IMR-90 (cell line): Measurements from ENCODE around the gene BCL2. TPM values are rescaled to one million over a fixed set of nuclear protein-coding genes. Genes with fewer than 3 reads are reported as not detected.

Experiments
- ATAC-seq: fragments of 200-7000 bp; cut with Tn5 transposase; 2 replicates; pipeline ENCODE4 v1.9.1; 2020; ENCODE audit warnings: low read depth, mild to moderate bottlenecking, moderate library complexity
- BruUV-seq: library from RNA; stranded (reverse); fragments of 400-500 nt; replicated peaks from 2 replicates; lab custom pipeline; 2021; lab: Mats Ljungman, UMichigan
- CTCF ChIA-PET: fragments of 300-600 bp; formaldehyde crosslinking; extraction: SDS; loops from one replicate; lab custom pipeline; 2021; ENCODE audit warnings: antibody characterized with exemption; lab: Yijun Ruan, JAX
- POLR2A ChIA-PET: fragments of 300-600 bp; sonication (Branson Sonifier 250); formaldehyde crosslinking; loops from one replicate; lab custom pipeline; 2022; ENCODE audit warnings: antibody characterized with exemption; ENCODE audit not compliant: unreplicated experiment; lab: Charles Lee
- DNase-seq: peaks from one replicate; pipeline ENCODE4 v3.0.0; 2013
- H2AFZ ChIP-seq: replicated peaks from 2 replicates; pipeline ENCODE3; 2013; ENCODE audit warnings: low read length, mild to moderate bottlenecking; ENCODE audit not compliant: poor library complexity
- H2AK5ac ChIP-seq: 2 replicates; pipeline ENCODE4 v1.6.1; 2013; ENCODE audit warnings: low read depth, low read length, inconsistent platforms
- H2AK9ac ChIP-seq: replicated peaks from 2 replicates; pipeline ENCODE3; 2013; ENCODE audit warnings: mild to moderate bottlenecking, low read depth, low read length, moderate library complexity; ENCODE audit not compliant: poor library complexity
- H2BK120ac ChIP-seq: 2 replicates; pipeline ENCODE4 v1.6.1; 2013; ENCODE audit warnings: low read depth, low read length, inconsistent platforms
- H2BK15ac ChIP-seq: 3 replicates; pipeline ENCODE4 v1.6.1; 2013; ENCODE audit warnings: low read depth, low read length, inconsistent platforms
- H2BK20ac ChIP-seq: 2 replicates; pipeline ENCODE4 v1.6.1; 2013; ENCODE audit warnings: low read depth, mild to moderate bottlenecking, inconsistent platforms, low read length, moderate library complexity
- H2BK5ac ChIP-seq: 2 replicates; pipeline ENCODE4 v1.6.1; 2013; ENCODE audit warnings: mild to moderate bottlenecking, low read depth, low read length, inconsistent platforms; ENCODE audit not compliant: poor library complexity, severe bottlenecking
- H3K14ac ChIP-seq: replicated peaks from 2 replicates; pipeline ENCODE4 v1.6.1; 2013; ENCODE audit warnings: low read depth, low read length, inconsistent platforms
- H3K18ac ChIP-seq: 2 replicates; pipeline ENCODE4 v1.6.1; 2013; ENCODE audit warnings: low read depth, low read length, control low read depth
- H3K23ac ChIP-seq: 2 replicates; pipeline ENCODE4 v1.6.1; 2013; ENCODE audit warnings: low read depth, low read length, inconsistent platforms
- H3K27ac ChIP-seq: 2 replicates; pipeline ENCODE4 v1.5.1; 2013; ENCODE audit warnings: mild to moderate bottlenecking, control low read depth, low read length; ENCODE audit not compliant: insufficient read depth
- H3K27me3 ChIP-seq: 2 replicates; pipeline ENCODE4 v1.6.1; 2013; ENCODE audit warnings: low read length; ENCODE audit not compliant: control insufficient read depth, insufficient read depth
- H3K36me3 ChIP-seq: 2 replicates; pipeline ENCODE4 v1.6.1; 2013; ENCODE audit warnings: low read length, mixed read lengths; ENCODE audit not compliant: control insufficient read depth, insufficient read depth
- H3K4ac ChIP-seq: 2 replicates; pipeline ENCODE4 v1.6.1; 2013; ENCODE audit warnings: low read depth, low read length, inconsistent platforms
- H3K4me1 ChIP-seq: 2 replicates; pipeline ENCODE4 v1.6.1; 2013; ENCODE audit warnings: low read length, mixed read lengths; ENCODE audit not compliant: control insufficient read depth, insufficient read depth
- H3K4me2 ChIP-seq: 2 replicates; pipeline ENCODE4 v1.6.1; 2013; ENCODE audit warnings: low read depth, mild to moderate bottlenecking, control low read depth, low read length, moderate library complexity
- H3K4me3 ChIP-seq: 2 replicates; pipeline ENCODE4 v1.5.1; 2013; ENCODE audit warnings: low read depth, mild to moderate bottlenecking, control low read depth, low read length, moderate library complexity; ENCODE audit not compliant: insufficient read depth
- H3K56ac ChIP-seq: 2 replicates; pipeline ENCODE4 v1.6.1; 2013; ENCODE audit warnings: low read length, inconsistent platforms; ENCODE audit not compliant: insufficient read depth; ENCODE audit errors: extremely low read depth
- H3K79me1 ChIP-seq, 2 experiments: 2 replicates each; pipeline ENCODE4 v1.6.1; 2013; ENCODE audit warnings: low read length in 2 of 2, inconsistent platforms in 1 of 2, low read depth in 1 of 2
- H3K9ac ChIP-seq: 2 replicates; pipeline ENCODE4 v1.6.1; 2013; ENCODE audit warnings: low read depth, low read length, control low read depth
- H3K9me1 ChIP-seq: 2 replicates; pipeline ENCODE4 v1.6.1; 2013; ENCODE audit warnings: low read length, inconsistent platforms; ENCODE audit not compliant: insufficient read depth
- H3K9me3 ChIP-seq: 2 replicates; pipeline ENCODE4 v1.6.1; 2013; ENCODE audit warnings: low read length; ENCODE audit not compliant: control insufficient read depth, insufficient read depth
- H4K20me1 ChIP-seq: 2 replicates; pipeline ENCODE4 v1.6.1; 2013; ENCODE audit warnings: low read length, inconsistent platforms; ENCODE audit not compliant: insufficient read depth
- H4K5ac ChIP-seq: 2 replicates; pipeline ENCODE4 v1.6.1; 2013; ENCODE audit warnings: mild to moderate bottlenecking, low read depth, low read length, control low read depth
- H4K8ac ChIP-seq, 2 experiments: 2 replicates each; pipeline ENCODE4 v1.6.1; 2013; ENCODE audit warnings: low read depth in 2 of 2, low read length in 2 of 2, control low read depth in 1 of 2, inconsistent platforms in 1 of 2
- H4K91ac ChIP-seq: 2 replicates; pipeline ENCODE4 v1.6.1; 2013; ENCODE audit warnings: low read depth, low read length, inconsistent platforms; ENCODE audit not compliant: insufficient read depth
- BHLHE40 ChIP-seq: fragments of 150-350 bp; IDR thresholded peaks from 2 replicates; pipeline ENCODE4 v1.6.1; 2016; ENCODE audit warnings: mild to moderate bottlenecking, low read depth, low read length
- CEBPB ChIP-seq: IDR thresholded peaks from 2 replicates; pipeline ENCODE4 v1.6.1; 2012; ENCODE audit warnings: low read depth, low read length, improper control_type of control experiment
- CHD1 ChIP-seq: IDR thresholded peaks from 2 replicates; pipeline ENCODE4 v1.6.1; 2012; ENCODE audit warnings: low read depth, low read length, improper control_type of control experiment
- FOS ChIP-seq: fragments of 150-350 bp; IDR thresholded peaks from 2 replicates; pipeline ENCODE4 v1.6.1; 2016; ENCODE audit warnings: low read depth, low read length
- MAFK ChIP-seq: IDR thresholded peaks from 2 replicates; pipeline ENCODE4 v1.6.1; 2012; ENCODE audit warnings: low read depth, low read length, improper control_type of control experiment
- MAZ ChIP-seq: IDR thresholded peaks from 2 replicates; pipeline ENCODE4 v1.6.1; 2012; ENCODE audit warnings: low read depth, mild to moderate bottlenecking, low read length, improper control_type of control experiment, moderate library complexity, borderline replicate concordance
- MXI1 ChIP-seq: IDR thresholded peaks from 2 replicates; pipeline ENCODE4 v1.6.1; 2012; ENCODE audit warnings: low read depth, mild to moderate bottlenecking, low read length, moderate library complexity, borderline replicate concordance
- NFE2L2 ChIP-seq: fragments of 150-350 bp; IDR thresholded peaks from 2 replicates; pipeline ENCODE4 v1.6.1; 2016; ENCODE audit warnings: low read depth, mild to moderate bottlenecking, low read length
- POLR2A ChIP-seq: IDR thresholded peaks from 2 replicates; pipeline ENCODE4 v1.6.1; 2012; ENCODE audit warnings: mild to moderate bottlenecking, low read depth, low read length
- RCOR1 ChIP-seq: IDR thresholded peaks from 2 replicates; pipeline ENCODE4 v1.6.1; 2012; ENCODE audit warnings: mild to moderate bottlenecking, low read length, improper control_type of control experiment; ENCODE audit not compliant: insufficient replicate concordance
- RFX5 ChIP-seq: IDR thresholded peaks from 2 replicates; pipeline ENCODE4 v1.8.0; 2012; ENCODE audit warnings: low read depth, mild to moderate bottlenecking, low read length, moderate library complexity
- SMC3 ChIP-seq: fragments of 150-350 bp; IDR thresholded peaks from 2 replicates; pipeline ENCODE4 v1.6.1; 2016; ENCODE audit warnings: low read depth, mild to moderate bottlenecking, antibody characterized with exemption, low read length, moderate library complexity
- WGBS, 2 experiments: methylation state at CpG; one replicate each; pipeline versions ENCODE4 v1.1.5 to v1.1.7; 2013; ENCODE audit warnings: missing lambda C conversion rate in 2 of 2; ENCODE audit not compliant: insufficient read length in 1 of 2; ENCODE audit errors: extremely low coverage in 2 of 2; 5-methylcytosine and 5-hydroxymethylcytosine counted together
- dilution Hi-C: fragments of 300-500 bp; cut with HindIII; formaldehyde crosslinking; loops from one replicate; pipeline ENCODE4 v1.14.3; 2018; ENCODE audit warnings: low sequenced_read_pairs; ENCODE audit not compliant: unreplicated experiment
- in situ Hi-C: fragments of 300-500 bp; cut with MboI; formaldehyde crosslinking; loops from 3 replicates; pipeline ENCODE4 v1.14.3; 2019; ENCODE audit warnings: low sequenced_read_pairs, inconsistent platforms, mixed read lengths
- intact Hi-C: fragments of 100-400 bp; cut with micrococcal nuclease; formaldehyde crosslinking; loops from 2 replicates; pipeline ENCODE4 v1.10.0; 2022
- polyA plus RNA-seq, 3 experiments: library from polyadenylated mRNA; depleted of rRNA; stranded (reverse); fragments of >200 nt; gene quantifications; 2 replicates each; pipeline ENCODE4 v1.2.3, GENCODE V29; 2012; ENCODE audit warnings: low replicate concordance in 1 of 3
- total RNA-seq: library from RNA; depleted of rRNA; stranded (reverse); fragments of >200 nt; gene quantifications from 2 replicates; pipeline ENCODE4 v1.2.3, GENCODE V29; 2012
- TF ChIP-seq, protein P1 (sequence below): fragments of 150-350 bp; IDR thresholded peaks from 2 replicates; pipeline ENCODE4 v1.6.1; 2017; ENCODE audit warnings: mild to moderate bottlenecking, antibody characterized with exemption, low read length, low read depth
- TF ChIP-seq, protein P2 (sequence below): fragments of 150-350 bp; IDR thresholded peaks from 2 replicates; pipeline ENCODE4 v1.6.1; 2016; ENCODE audit warnings: low read depth, mild to moderate bottlenecking, low read length, moderate library complexity, borderline replicate concordance
- TF ChIP-seq, protein P3 (sequence below): conservative IDR thresholded peaks from 2 replicates; pipeline ENCODE4 v1.5.1; 2012; ENCODE audit warnings: mild to moderate bottlenecking, low read depth, low read length, improper control_type of control experiment

BCL2 gene
- total and polyA plus RNA-seq, 2 of the 4 experiments (the other 2 are of a cell fraction) = 0.24 to 0.54 TPM

DNA sequence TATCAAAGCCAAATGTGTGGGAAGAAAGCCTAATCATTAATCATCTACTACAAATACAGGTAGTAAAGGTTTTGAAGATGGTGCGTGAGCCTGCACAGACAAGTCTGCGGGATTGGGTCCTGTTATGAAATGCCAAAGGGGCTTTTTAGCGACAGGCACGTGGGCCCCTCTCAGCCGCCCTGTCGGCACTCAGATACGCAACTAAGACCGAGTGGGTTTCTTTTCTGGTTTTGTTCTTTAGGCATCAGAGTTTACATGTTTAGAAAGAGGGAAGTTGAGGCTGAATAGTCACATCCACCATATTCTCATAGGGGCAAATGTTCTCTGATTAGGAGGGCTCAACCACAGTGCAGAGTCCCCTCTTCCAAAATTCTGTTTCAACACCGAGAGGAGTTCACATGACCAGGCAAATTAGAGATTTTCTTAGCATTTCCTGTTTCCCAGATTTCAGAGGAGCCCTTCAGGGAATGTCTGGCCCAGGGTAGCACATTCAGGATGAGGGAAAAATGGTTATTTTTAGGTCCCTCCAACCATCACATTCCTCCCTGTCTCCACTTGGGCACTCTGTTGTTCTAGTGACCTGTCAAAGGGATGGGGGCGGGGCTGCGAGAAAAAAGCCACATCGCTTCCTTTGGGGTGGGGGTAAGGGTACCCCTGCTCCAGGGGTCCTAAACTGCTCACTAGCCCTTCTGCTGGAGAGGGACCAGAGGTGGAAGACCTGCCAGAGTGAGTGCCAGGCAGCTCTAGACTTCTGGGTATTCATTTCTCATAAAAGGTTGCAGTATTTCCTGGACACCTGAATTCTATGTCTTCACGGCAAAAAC, 159.2 kb downstream of the BCL2 start:
- no peak overlapping the region for H2BK5ac ChIP-seq
- H3K9me1 ChIP-seq = peaks cover 9% of the 10 kb centered on the region
- in situ Hi-C loops (no loop called here), dilution Hi-C loops (no loop called here), intact Hi-C loops (no loop called here)
- H3K27me3 ChIP-seq = peaks cover 3% of the 10 kb centered on the region
- H3K79me1 ChIP-seq = no peaks in the 10 kb centered on the region
- H3K36me3 ChIP-seq = no peaks in the 10 kb centered on the region
- DNase-seq (no peak), ATAC-seq (no peak)
- H3K4me3 ChIP-seq = no peak overlapping the region
- no peak overlapping the region for H4K8ac ChIP-seq
- no peak overlapping the region for H4K5ac ChIP-seq
- H3K18ac ChIP-seq = no peak overlapping the region
- no peak overlapping the region for H2BK15ac ChIP-seq
- H4K20me1 ChIP-seq = no peaks in the 10 kb centered on the region
- WGBS, 2 experiments = no CpG with 5 or more reads among the region's 13 CpGs
- no peak overlapping the region for H3K27ac ChIP-seq
- H3K4ac ChIP-seq = no peak overlapping the region
- H3K4me1 ChIP-seq = peaks cover 6% of the 10 kb centered on the region; the same call in 1 of the 2 replicates
- H2BK120ac ChIP-seq = no peak overlapping the region
- no peak overlapping the region for H2AK5ac ChIP-seq
- H3K56ac ChIP-seq = no peak overlapping the region
- no TSS peak for BruUV-seq
- no peak overlapping the region for H3K9ac ChIP-seq
- ChIA-PET POLR2A (no interaction called here), CTCF (no interaction called here)
- H3K4me2 ChIP-seq = no peak overlapping the region
- H2AFZ ChIP-seq = no peak overlapping the region
- H3K23ac ChIP-seq = no peak overlapping the region
- no peak overlapping the region for H4K91ac ChIP-seq
- H2AK9ac ChIP-seq = no peak overlapping the region
- no peaks in the 10 kb centered on the region for H3K9me3 ChIP-seq
- H2BK20ac ChIP-seq = no peak overlapping the region
- H3K14ac ChIP-seq = no peak overlapping the region
- TF ChIP-seq BHLHE40 (no peak), MAFK (no peak), CEBPB (no peak), NFE2L2 (no peak), POLR2A (no peak), CHD1 (no peak), RFX5 (no peak), MXI1 (no peak), RCOR1 (no peak), MAZ (no peak), FOS (no peak), SMC3 (no peak)
- TF ChIP-seq, protein P1, sequence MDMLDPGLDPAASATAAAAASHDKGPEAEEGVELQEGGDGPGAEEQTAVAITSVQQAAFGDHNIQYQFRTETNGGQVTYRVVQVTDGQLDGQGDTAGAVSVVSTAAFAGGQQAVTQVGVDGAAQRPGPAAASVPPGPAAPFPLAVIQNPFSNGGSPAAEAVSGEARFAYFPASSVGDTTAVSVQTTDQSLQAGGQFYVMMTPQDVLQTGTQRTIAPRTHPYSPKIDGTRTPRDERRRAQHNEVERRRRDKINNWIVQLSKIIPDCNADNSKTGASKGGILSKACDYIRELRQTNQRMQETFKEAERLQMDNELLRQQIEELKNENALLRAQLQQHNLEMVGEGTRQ = no peak
- TF ChIP-seq, protein P2, sequence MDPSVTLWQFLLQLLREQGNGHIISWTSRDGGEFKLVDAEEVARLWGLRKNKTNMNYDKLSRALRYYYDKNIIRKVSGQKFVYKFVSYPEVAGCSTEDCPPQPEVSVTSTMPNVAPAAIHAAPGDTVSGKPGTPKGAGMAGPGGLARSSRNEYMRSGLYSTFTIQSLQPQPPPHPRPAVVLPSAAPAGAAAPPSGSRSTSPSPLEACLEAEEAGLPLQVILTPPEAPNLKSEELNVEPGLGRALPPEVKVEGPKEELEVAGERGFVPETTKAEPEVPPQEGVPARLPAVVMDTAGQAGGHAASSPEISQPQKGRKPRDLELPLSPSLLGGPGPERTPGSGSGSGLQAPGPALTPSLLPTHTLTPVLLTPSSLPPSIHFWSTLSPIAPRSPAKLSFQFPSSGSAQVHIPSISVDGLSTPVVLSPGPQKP = no peak
- TF ChIP-seq, protein P3, sequence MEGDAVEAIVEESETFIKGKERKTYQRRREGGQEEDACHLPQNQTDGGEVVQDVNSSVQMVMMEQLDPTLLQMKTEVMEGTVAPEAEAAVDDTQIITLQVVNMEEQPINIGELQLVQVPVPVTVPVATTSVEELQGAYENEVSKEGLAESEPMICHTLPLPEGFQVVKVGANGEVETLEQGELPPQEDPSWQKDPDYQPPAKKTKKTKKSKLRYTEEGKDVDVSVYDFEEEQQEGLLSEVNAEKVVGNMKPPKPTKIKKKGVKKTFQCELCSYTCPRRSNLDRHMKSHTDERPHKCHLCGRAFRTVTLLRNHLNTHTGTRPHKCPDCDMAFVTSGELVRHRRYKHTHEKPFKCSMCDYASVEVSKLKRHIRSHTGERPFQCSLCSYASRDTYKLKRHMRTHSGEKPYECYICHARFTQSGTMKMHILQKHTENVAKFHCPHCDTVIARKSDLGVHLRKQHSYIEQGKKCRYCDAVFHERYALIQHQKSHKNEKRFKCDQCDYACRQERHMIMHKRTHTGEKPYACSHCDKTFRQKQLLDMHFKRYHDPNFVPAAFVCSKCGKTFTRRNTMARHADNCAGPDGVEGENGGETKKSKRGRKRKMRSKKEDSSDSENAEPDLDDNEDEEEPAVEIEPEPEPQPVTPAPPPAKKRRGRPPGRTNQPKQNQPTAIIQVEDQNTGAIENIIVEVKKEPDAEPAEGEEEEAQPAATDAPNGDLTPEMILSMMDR = no peak
